NT2/D1 (cell line): ENCODE results near the gene FOSB.

Experiments used
- DNase-seq: peaks from one replicate; pipeline ENCODE4 v3.0.0-alpha.2; 2011; ENCODE audit warnings: low read depth, low spot score
- H3K27me3 ChIP-seq: 2 replicates; pipeline ENCODE4 v1.6.0; 2011; ENCODE audit warnings: mild to moderate bottlenecking; ENCODE audit not compliant: insufficient read length, insufficient read depth
- H3K36me3 ChIP-seq: 2 replicates; pipeline ENCODE4 v1.6.1; 2011; ENCODE audit warnings: mild to moderate bottlenecking, low read length, mixed read lengths; ENCODE audit not compliant: insufficient read depth, insufficient read length
- H3K4me1 ChIP-seq: 2 replicates; pipeline ENCODE4 v1.5.1; 2011; ENCODE audit not compliant: insufficient read depth, insufficient read length
- H3K4me3 ChIP-seq: 2 replicates; pipeline ENCODE4 v1.5.1; 2011; ENCODE audit warnings: low read depth; ENCODE audit not compliant: insufficient read length
- H3K9ac ChIP-seq: 2 replicates; pipeline ENCODE4 v1.6.0; 2011; ENCODE audit warnings: low read depth; ENCODE audit not compliant: insufficient read length
- H3K9me3 ChIP-seq: 2 replicates; pipeline ENCODE4 v1.5.1; 2011; ENCODE audit warnings: mild to moderate bottlenecking, low read length; ENCODE audit not compliant: insufficient read depth
- SUZ12 ChIP-seq: IDR thresholded peaks from 2 replicates; pipeline ENCODE4 v1.6.1; 2011; ENCODE audit not compliant: insufficient read length, insufficient read depth; ENCODE audit errors: extremely low read depth
- YY1 ChIP-seq: IDR thresholded peaks from 2 replicates; pipeline ENCODE4 v1.6.1; 2011; ENCODE audit not compliant: insufficient read length, insufficient read depth
- ZNF274 ChIP-seq: IDR thresholded peaks from 2 replicates; pipeline ENCODE4 v1.6.1; 2011; ENCODE audit warnings: mild to moderate bottlenecking, low read depth, low read length

FOSB gene

DNA sequence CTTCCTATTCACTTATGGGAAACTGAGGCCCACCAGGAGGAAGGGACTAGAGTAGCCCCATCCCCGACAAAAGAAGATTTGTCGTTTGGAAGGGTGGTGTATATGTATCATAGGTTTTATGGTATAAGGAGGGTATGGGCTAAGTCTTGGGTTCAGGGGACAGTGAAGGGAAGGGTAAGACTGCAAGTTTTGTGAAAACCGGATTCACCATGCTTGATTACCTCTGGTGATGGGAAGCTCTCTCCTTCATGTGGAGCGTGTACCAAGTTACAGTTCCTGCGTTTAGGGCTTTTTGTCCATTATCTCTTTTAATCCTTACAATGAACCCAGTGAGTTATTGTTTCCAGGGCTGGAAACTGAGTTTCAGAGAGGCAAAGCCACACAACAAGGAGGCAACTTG lies 43.3 kb downstream of the FOSB start:
- no peaks in the 10 kb centered on the region for H3K27me3 ChIP-seq

DNA sequence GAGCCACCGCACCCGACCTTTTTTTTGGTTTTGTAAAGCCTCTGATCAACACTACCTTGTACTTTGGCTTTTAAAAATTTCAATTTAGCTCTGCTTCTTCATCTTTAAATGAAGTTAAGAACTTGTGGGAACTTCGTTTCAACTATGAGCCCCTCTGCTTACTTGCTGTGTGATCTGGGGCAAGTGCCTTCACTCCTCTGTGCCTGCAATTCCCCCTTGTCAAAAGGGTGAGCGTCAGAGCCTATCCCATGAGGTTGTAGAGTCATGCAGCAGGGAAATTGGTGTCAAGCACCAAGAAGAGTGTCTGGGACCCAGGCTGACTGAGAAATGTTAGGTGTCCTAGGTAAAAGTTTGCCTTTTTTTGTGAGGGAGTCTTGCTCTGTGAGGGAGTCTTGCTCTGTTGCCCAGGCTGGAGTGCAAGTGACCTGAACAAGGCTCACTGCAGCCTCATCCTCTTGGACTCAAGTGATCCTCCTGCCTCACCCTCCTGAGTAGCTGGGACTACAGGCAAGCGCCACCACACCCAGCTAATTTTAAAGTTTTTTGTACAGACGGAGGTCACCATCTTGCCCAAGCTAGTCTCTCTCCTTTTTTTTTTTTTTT lies 45.2 kb downstream of the FOSB start:
- Histone ChIP-seq H3K4me1 (peaks cover 2% of the 10 kb centered on the region), H3K27me3 (no peaks in the 10 kb centered on the region), H3K4me3 (no peak overlapping the region), H3K36me3 (peaks cover 55% of the 10 kb centered on the region), H3K9me3 (no peaks in the 10 kb centered on the region), H3K9ac (no peak overlapping the region)
- TF ChIP-seq SUZ12, result no peak
- TF ChIP-seq ZNF274, result no peak
- TF ChIP-seq YY1, result no peak
- DNase-seq, result no peak

More for the DNA sequence above, 43.3 kb downstream of the FOSB start:
- H3K4me3 ChIP-seq, result no peak overlapping the region
- H3K9me3 ChIP-seq, result no peaks in the 10 kb centered on the region
- H3K4me1 ChIP-seq, result peaks cover 2% of the 10 kb centered on the region
- DNase-seq, result no peak
- TF ChIP-seq YY1, result no peak
- TF ChIP-seq SUZ12, result no peak
- no peak for TF ChIP-seq ZNF274
- peaks cover 44% of the 10 kb centered on the region for H3K36me3 ChIP-seq
- no peak overlapping the region for H3K9ac ChIP-seq

DNA sequence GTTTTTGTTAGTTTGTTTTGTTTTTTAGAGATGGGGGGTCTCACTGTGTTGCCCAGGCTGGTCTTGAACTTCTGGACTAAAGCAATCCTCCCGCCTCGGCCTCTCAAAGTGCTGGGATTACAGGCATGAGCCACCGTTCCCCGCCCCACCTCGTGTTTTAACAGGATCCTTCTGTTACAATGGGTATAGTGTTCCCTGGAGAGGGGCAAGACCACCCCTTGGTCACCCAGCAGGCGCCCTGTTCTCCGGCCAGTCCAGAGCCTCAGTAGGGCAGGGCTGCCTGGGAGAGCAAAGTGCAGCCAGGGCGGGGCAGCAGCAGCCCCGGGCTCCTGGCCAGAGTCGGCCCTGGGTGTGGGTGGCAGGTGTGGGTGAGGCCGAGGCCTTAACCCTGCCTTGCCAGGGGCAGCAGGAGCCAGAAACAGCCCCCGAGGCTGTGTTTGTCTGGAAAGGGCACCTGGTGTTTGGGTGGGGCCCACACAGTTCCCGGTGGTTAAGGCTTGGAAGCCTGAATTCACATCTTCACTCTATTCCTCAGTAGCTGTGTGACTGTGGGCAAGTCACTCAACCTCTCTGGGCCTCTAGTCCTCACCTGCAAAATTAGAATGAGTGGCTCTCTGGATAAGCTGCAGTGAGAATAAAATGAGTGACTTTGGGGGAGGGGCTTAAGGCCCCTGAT lies 46.7 kb downstream of the FOSB start:
- Histone ChIP-seq H3K9me3 (no peaks in the 10 kb centered on the region), H3K36me3 (peaks cover 62% of the 10 kb centered on the region), H3K4me3 (no peak overlapping the region), H3K4me1 (peaks cover 2% of the 10 kb centered on the region), H3K27me3 (no peaks in the 10 kb centered on the region), H3K9ac (no peak overlapping the region)
- no peak for TF ChIP-seq SUZ12
- TF ChIP-seq YY1, result no peak
- no peak for TF ChIP-seq ZNF274
- no peak for DNase-seq

DNA sequence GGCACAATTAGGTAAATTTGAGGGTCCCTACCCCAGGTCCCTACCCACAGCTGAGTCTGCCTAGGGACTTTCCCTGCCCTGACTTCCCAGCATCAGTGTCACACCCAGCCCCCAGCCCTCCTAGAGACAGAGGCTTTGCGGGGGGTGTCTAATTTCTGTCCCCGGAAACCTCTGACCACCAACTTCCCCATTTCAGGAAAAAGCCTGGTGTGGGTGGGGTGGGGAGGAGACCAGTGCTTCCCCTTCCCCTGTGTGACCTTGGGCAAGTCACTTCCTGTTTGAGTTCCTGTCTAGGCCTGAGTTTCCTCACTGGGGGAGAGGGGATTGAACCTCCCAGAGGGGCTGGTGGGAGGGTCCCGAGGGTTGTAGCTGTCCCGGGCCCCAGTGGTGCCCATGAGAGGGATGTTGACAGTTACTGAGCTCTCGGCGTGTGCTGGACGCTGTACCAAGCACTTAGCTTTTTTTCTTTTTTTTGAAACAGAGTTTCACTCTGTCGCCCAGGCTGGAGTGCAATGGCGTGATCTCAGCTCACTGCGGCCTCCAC lies 47.4 kb downstream of the FOSB start:
- no peaks in the 10 kb centered on the region for H3K27me3 ChIP-seq
- H3K4me1 ChIP-seq, result peaks cover 2% of the 10 kb centered on the region
- no peak for DNase-seq
- H3K9me3 ChIP-seq, result no peaks in the 10 kb centered on the region
- H3K4me3 ChIP-seq, result no peak overlapping the region
- H3K36me3 ChIP-seq, result peaks cover 64% of the 10 kb centered on the region
- TF ChIP-seq SUZ12 (no peak), ZNF274 (no peak), YY1 (no peak)
- no peak overlapping the region for H3K9ac ChIP-seq

DNA sequence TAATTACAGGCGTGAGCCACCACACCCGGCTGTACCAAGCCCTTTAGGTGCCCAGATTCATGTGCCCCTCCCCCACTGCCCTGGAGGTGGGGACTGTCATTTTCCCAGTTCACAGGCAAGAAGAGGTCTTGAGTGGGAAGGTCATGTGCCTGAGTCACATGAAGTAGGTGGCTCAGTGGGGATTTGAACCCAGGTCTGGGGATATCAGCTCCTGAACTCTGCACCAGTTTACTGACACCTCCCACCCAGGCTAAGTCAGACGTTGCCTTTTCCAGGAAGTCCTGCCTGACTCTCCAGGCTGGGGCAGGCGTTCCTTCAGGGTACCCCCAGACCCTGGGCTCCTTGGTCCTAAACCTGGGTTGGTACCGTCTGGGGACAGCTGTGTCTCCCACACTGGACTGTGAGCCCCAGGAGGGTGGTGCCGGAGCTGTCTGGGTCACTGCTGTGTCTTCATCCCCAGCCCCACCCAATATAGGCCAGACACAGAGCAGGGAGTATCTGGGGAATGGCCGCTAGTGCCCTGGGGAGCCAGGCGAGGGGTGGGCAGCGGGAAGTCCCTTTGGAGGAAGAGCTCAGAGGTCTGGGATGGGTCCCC lies 48.1 kb downstream of the FOSB start:
- Histone ChIP-seq H3K9me3 (no peaks in the 10 kb centered on the region), H3K27me3 (no peaks in the 10 kb centered on the region), H3K4me1 (peaks cover 2% of the 10 kb centered on the region), H3K4me3 (no peak overlapping the region), H3K36me3 (peaks cover 65% of the 10 kb centered on the region), H3K9ac (no peak overlapping the region)
- TF ChIP-seq SUZ12 (no peak), YY1 (no peak), ZNF274 (no peak)
- DNase-seq, result no peak

DNA sequence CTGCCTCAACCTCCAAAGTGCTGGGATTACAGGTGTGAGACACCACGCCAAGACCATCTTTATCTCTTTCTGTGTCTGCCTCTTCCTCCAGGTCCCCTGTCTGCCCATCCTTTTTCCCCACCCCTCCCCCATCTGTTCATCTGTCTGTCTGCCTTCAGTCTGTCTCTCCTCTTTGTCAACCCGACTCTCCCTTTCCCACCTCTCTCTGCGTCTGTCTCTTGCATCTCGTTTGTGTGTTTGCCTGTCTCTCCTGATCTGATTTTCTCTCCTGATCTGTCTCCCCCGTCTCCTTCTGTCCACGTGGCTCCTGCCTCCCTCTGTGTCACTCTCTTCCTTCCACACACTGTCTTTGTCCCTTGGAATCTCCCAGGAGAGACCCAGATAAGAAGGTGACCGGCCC lies 49.4 kb downstream of the FOSB start:
- no peaks in the 10 kb centered on the region for H3K4me1 ChIP-seq
- peaks cover 63% of the 10 kb centered on the region for H3K36me3 ChIP-seq
- H3K27me3 ChIP-seq, result no peaks in the 10 kb centered on the region
- H3K9me3 ChIP-seq, result no peaks in the 10 kb centered on the region
- no peak for DNase-seq
- TF ChIP-seq YY1 (no peak), SUZ12 (no peak), ZNF274 (no peak)
- no peak overlapping the region for H3K4me3 ChIP-seq
- no peak overlapping the region for H3K9ac ChIP-seq
